ENCODE measurements around the gene TSPAN3. TPM values are rescaled to one million over a fixed set of nuclear protein-coding genes. Genes with fewer than 3 reads are reported as not detected.
A peak's percentile ranks its signal among the peaks of the same experiment; 100 is the strongest.

TSPAN3 gene
- total RNA-seq, 4 donors from 2014 or later, result 92.2 to 165 (median 131) TPM

DNA sequence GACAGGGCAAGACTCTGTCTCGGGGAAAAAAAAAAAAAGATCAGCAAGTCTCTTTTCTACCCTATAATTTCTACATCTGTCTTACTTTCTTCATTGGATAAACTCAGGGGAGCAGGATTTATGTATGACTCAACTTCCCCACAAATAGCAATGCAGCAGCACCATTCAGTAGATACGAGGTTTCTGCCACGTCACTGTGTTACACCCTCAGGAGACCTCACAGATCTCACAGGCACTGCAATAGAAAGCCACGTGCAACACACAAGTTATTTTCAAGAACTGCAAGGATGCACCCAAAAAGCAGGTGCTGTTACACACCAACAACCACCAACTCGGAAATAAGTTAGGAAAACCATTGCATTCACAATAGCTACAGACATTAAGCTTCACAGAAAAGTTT is 30.2 kb downstream of the TSPAN3 start:
- peak; percentile 74 for DNase-seq (ENCODE audit: extremely low spot score)
- Histone ChIP-seq H3K4me1 (peaks cover 6 to 18% (median 10%) of the 10 kb centered on the region in 4 donors), H3K4me3 (no peak overlapping the region), H3K27me3 (no peaks in the 10 kb centered on the region), H3K9me3 (no peaks in the 10 kb centered on the region), H3K36me3 (peaks cover 0 to 72% (median 39%) of the 10 kb centered on the region in 4 donors), H3K27ac (replicated peaks in 1 of 4) (no peak overlapping the region)
- intact Hi-C loops (cut with DNase I), result no loop called here
- WGBS, result 92% methylated on average over 5 of the region's 5 CpGs
- TF ChIP-seq POLR2A (IDR thresholded peaks at IDR 0.05; ENCODE audit: low read depth) (no peak), POLR2AphosphoS5 (IDR thresholded peaks at IDR 0.05) (no peak), CTCF (IDR thresholded peaks at IDR 0.05) (no peak), EP300 (IDR thresholded peaks at IDR 0.05) (no peak)

- no peak overlapping the region for H3K27ac ChIP-seq (replicated peaks in 1 of 4)
- peaks cover 6 to 22% (median 8%) of the 10 kb centered on the region in 4 donors for H3K4me1 ChIP-seq
- peaks cover 0 to 64% (median 35%) of the 10 kb centered on the region in 4 donors for H3K36me3 ChIP-seq
- WGBS, result 97% methylated on average over 8 of the region's 8 CpGs
- no peak for DNase-seq (ENCODE audit: extremely low spot score)
- H3K27me3 ChIP-seq, result no peaks in the 10 kb centered on the region
- no peak overlapping the region for H3K4me3 ChIP-seq
- intact Hi-C loops (cut with DNase I), result no loop called here
- H3K9me3 ChIP-seq, result no peaks in the 10 kb centered on the region
- TF ChIP-seq POLR2AphosphoS5 (IDR thresholded peaks at IDR 0.05) (no peak), EP300 (IDR thresholded peaks at IDR 0.05) (no peak), POLR2A (IDR thresholded peaks at IDR 0.05; ENCODE audit: low read depth) (no peak), CTCF (IDR thresholded peaks at IDR 0.05) (no peak)
Measured at GRCh38 chr15:77039848-77040247, 31.1 kb downstream of the TSPAN3 start.

- Histone ChIP-seq H3K27ac (replicated peaks in 1 of 4) (no peak overlapping the region), H3K4me3 (no peak overlapping the region), H3K27me3 (no peaks in the 10 kb centered on the region), H3K9me3 (no peaks in the 10 kb centered on the region), H3K4me1 (peaks cover 0 to 17% (median 1%) of the 10 kb centered on the region in 4 donors), H3K36me3 (peaks cover 0 to 57% (median 31%) of the 10 kb centered on the region in 4 donors)
- TF ChIP-seq EP300 (IDR thresholded peaks at IDR 0.05) (no peak), POLR2AphosphoS5 (IDR thresholded peaks at IDR 0.05) (no peak), POLR2A (IDR thresholded peaks at IDR 0.05; ENCODE audit: low read depth) (no peak), CTCF (IDR thresholded peaks at IDR 0.05) (no peak)
- intact Hi-C loops (cut with DNase I), result no loop called here
- 88% methylated on average over 5 of the region's 5 CpGs for WGBS
- DNase-seq (ENCODE audit: extremely low spot score), result no peak
Measured at GRCh38 chr15:77039217-77039533, 31.7 kb downstream of the TSPAN3 start.

DNA sequence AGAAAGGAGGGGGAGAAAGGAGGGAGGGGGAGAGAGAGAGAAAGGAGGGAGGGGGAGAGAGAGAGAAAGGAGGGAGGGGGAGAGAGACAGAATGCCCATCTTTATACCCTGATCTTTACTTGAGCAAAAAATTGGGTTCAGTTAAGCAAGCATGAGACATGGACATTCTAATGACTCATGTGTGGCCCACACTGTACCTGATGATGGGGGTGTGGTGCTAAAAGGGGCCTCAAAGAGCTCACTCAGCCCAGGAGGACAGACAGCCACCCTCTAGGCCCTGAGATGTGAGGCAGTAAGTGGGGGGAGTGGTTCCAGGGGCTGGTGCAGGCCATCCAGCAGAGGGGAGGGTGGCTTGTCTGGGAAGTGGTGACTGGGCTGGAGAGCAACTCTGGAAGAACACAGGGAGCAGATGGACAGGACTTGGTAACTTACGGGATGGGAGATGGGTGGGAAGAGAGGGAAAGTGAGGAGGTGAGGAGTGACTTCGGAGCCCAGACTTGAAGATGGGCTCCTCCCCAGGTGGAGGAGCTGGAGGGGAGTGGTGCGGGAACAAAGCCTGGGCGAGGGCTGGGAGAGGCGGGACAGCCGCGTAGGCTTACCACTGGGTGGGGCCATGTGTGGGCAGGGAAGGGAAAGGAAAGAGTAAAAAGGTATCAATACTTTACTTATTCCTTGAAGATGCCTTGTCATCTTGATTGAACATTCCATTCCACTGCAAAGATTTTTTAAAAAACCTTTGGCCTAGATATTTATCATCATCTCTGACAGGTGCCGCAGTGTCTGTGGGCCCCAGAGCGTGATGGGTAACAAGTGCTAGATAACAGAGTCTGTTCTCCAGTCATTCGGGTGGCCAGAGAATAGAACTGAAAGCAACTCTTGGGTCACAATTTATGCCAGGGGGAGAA is 32.3 kb downstream of the TSPAN3 start:
- TF ChIP-seq POLR2A (IDR thresholded peaks at IDR 0.05; ENCODE audit: low read depth), result no peak
- TF ChIP-seq EP300 (IDR thresholded peaks at IDR 0.05), result no peak
- TF ChIP-seq POLR2AphosphoS5 (IDR thresholded peaks at IDR 0.05), result no peak
- peaks cover 0 to 51% (median 25%) of the 10 kb centered on the region in 4 donors for H3K36me3 ChIP-seq
- DNase-seq (ENCODE audit: extremely low spot score), result no peak

GRCh38 chr15:77037388-77038209 is 33.3 kb downstream of the TSPAN3 start:
- intact Hi-C loops (cut with DNase I), result no loop called here
- Histone ChIP-seq H3K9me3 (no peaks in the 10 kb centered on the region), H3K4me3 (no peak overlapping the region), H3K27me3 (no peaks in the 10 kb centered on the region), H3K27ac (replicated peaks in 1 of 4) (no peak overlapping the region), H3K4me1 (peaks cover 0 to 13% (median 0%) of the 10 kb centered on the region in 4 donors), H3K36me3 (peaks cover 0 to 41% (median 16%) of the 10 kb centered on the region in 4 donors)
- WGBS, result 97% methylated on average over 10 of the region's 12 CpGs
- peak; percentile 83 for DNase-seq (ENCODE audit: extremely low spot score)
- no peak for TF ChIP-seq POLR2AphosphoS5 (IDR thresholded peaks at IDR 0.05)
- TF ChIP-seq CTCF (IDR thresholded peaks at IDR 0.05), result no peak
- no peak for TF ChIP-seq EP300 (IDR thresholded peaks at IDR 0.05)
- no peak for TF ChIP-seq POLR2A (IDR thresholded peaks at IDR 0.05; ENCODE audit: low read depth)

More for the DNA sequence above, 32.3 kb downstream of the TSPAN3 start:
- intact Hi-C loops (cut with DNase I), result no loop called here
- Histone ChIP-seq H3K27ac (replicated peaks in 1 of 4) (no peak overlapping the region), H3K4me3 (no peak overlapping the region), H3K9me3 (no peaks in the 10 kb centered on the region), H3K27me3 (no peaks in the 10 kb centered on the region), H3K4me1 (peaks cover 0 to 13% (median 0%) of the 10 kb centered on the region in 4 donors)
- WGBS, result 94% methylated on average over 10 of the region's 10 CpGs

All from esophagus muscularis mucosa (tissue), 4 donors.